GM18517 (cell line): ENCODE data around the gene SLC27A3.
"Not testable (repeated sequence)": the region's sequence is repeated elsewhere in the genome, so short reads cannot be mapped to it uniquely, and the experiment has no call there.

ENCODE experiments used
- ATAC-seq: cut with Tn5 transposase; IDR thresholded peaks from one replicate; pipeline ENCODE4 v1.9.1; 2021; ENCODE audit warnings: mild to moderate bottlenecking, moderate library complexity; ENCODE audit not compliant: unreplicated experiment

SLC27A3 gene

GRCh38 chr1:153779781-153780541 lies 4.8 kb downstream of the SLC27A3 start:
- no peak for ATAC-seq

DNA sequence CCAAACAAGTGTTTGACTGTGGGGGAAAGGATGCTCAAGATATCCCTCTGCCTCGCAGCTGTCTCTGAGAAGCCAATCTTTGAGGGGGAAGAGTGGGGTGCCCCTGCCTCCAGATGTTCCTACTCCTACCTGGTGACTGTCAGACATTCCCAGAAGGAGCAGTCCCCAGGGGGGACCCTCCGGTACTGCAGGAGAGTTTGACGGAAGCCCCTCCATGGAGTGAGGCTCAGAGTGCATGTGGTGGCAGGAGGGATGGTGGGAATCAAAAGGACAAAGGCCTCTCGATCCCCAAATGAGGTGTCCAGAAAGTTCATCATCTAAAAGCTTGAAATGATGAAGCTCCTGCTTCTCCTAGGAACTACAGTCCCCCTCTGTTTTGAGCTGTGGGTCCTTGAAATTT lies 5.3 kb downstream of the SLC27A3 start:
- ATAC-seq, result no peak

GRCh38 chr1:153782648-153783047 lies 7.4 kb downstream of the SLC27A3 start:
- not testable (repeated sequence) for ATAC-seq

GRCh38 chr1:153783233-153784190 lies 8.3 kb downstream of the SLC27A3 start:
- peak; percentile 84 for ATAC-seq

GRCh38 chr1:153786038-153786790 lies 11.0 kb downstream of the SLC27A3 start:
- no peak for ATAC-seq

DNA sequence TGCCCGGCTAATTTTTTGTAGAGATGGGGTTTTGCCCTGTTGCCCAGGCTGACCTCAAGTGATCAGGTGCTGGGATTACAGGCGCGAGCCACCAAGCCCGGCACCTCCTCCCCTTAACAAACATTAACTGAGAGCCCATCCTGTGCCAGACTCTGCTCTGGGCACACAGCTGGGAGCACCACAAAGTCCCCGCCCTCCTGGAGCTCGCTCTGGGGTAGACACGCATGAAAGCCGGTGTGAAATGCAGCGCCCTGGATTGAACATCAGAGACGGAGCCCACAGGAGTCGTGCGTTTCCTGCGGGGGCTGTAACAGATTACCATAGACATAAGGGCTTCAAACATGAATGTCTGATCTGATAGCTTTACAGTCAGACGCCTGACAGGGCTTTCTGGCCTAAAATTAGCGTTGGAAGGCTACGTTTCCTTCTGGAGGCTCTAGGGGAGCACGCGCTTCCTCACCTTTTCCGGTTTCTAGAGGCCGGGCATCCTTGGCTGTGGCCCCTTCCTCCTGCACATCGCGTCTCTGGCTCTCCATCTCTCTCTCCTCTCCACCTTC lies 14.3 kb downstream of the SLC27A3 start:
- no peak for ATAC-seq

GRCh38 chr1:153790313-153790965 lies 15.2 kb downstream of the SLC27A3 start:
- no peak for ATAC-seq

DNA sequence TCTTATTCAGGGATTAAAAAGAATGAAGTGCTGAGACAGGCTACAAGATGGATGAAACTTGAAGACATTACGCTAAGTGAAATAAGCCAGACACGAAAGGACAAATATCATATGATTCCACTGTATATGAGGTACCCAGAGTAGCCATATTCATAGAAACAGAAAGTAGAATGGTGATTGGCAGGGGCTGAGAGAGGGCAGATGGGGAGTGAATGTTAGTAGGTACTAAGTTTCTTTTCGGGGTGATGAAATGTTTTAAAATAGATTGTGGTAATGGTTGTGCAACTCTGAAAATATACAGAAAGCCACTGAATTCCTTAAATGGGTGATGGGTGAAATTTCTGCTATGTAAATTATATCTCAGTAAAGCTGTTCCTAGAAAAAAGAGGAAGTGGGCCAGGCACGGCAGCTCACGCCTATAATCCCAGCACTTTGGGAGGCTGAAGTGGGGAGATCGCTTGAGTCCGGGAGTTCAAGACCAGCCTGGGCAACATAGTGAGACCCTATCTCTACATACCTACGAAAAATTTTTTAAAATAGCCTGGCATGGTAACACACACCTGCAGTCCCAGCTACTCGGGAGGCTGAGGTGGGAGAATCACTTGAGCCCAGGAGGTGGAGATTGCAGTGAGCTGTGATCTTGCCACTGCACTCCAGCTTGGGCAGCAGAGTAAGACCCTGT lies 15.9 kb downstream of the SLC27A3 start:
- peak; percentile 95 for ATAC-seq

- ATAC-seq, result peak; percentile 6
These were observed 16.5 kb downstream of the SLC27A3 start for GRCh38 chr1:153791648-153792253.

- ATAC-seq, result no peak
These were observed 17.4 kb downstream of the SLC27A3 start for GRCh38 chr1:153792631-153793041.

GRCh38 chr1:153793261-153793972 lies 18.2 kb downstream of the SLC27A3 start:
- no peak for ATAC-seq

DNA sequence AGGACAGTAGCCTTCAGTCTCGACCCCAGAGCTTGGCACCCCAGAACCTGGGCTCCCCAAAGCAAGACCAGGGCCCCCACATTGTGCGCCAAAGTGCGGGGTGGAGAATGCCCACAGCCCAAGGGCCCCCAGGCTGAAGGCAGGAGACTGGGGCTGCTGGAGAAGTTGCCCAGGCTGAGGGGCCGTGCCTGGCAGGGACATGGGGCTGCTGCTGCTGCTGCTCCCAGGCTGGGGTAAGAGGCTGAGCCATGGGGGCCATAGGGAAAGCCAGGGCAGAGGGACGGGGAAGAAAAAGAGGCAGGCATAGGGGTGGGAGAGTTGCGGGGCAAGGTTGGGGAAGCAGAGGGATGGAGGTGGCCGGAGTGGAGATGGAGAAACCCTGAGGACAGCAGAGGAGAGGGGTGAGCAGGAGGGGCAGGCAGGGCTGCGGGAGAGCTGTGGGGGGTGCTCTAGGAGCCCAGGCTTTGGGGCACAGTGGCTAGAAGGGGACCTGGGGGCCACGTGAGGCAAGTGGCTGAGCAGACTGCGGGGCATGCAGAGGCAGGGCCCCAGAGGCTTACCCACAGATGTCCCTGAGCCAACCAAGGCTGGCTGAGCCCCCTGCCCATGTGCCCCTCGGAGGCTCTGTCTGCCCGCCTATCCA lies 18.9 kb downstream of the SLC27A3 start:
- no peak for ATAC-seq

GRCh38 chr1:153794624-153795329 lies 19.6 kb downstream of the SLC27A3 start:
- ATAC-seq, result no peak

DNA sequence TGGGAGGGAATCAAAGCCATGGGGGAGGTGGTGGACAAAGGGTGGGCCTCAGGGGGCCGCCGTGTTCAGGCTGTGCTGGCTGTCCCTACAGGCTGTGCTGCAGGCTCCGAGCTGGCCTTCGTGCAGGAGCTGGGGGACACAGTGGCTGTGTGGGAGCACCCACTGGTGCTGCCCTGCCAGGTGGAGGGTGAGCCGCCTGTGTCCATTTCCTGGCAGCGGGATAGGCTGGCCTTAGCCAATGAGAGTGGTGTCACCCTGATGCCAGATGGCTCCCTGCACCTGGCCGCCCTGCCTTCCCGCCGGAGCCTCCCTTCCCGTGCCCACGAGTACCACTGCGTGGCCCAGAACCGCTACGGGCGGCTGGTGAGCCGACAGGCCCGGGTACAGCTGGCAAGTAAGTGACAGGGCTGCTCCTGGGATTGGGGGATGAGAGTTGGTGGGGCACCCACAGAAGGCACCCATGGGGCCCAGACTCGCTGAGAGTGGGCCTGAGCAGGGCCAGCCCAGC lies 20.2 kb downstream of the SLC27A3 start:
- no peak for ATAC-seq

GRCh38 chr1:153795934-153796785 lies 21.0 kb downstream of the SLC27A3 start:
- ATAC-seq, result no peak
